ENCODE results near the gene TMCO4.

Gene TMCO4

DNA sequence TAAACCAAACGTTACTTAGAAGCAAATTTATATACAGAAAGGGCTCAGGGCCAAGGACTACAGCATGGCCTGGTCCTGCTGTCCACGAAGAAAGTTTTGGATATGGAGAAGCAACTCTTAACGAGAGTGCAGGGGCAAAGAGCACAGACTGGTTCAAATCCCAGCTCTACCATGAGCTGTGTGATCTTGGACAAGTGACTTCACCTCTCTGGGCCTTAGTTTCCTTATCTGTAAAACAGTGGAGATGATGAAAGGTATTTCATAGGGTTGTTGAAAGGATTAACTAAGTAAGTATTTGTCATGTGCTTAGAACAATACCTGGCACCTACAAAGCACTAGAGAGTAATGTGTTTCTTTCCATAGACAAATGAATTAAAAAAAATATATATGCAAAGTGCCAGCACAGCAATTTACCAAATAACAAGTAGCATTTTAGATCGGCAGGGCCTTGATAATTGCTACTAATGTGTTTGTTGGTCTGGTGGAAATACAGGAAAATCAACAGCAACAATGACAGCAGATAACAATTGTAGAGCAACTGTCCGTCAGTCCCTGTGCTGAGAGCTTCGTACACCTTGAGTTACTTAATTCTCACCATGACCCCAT lies 25.4 kb downstream of the TMCO4 start:
- DNase-seq = no peak

GRCh38 chr1:19773485-19773884 lies 26.2 kb downstream of the TMCO4 start:
- no peak for DNase-seq

- DNase-seq = no peak
Observed at GRCh38 chr1:19772053-19772452, 27.7 kb downstream of the TMCO4 start.

- no peak for DNase-seq
Observed at GRCh38 chr1:19771350-19771749, 28.4 kb downstream of the TMCO4 start.

GRCh38 chr1:19770436-19771190 lies 29.1 kb downstream of the TMCO4 start:
- DNase-seq = no peak

- no peak for DNase-seq
Observed at GRCh38 chr1:19769211-19769932, 30.3 kb downstream of the TMCO4 start.

DNA sequence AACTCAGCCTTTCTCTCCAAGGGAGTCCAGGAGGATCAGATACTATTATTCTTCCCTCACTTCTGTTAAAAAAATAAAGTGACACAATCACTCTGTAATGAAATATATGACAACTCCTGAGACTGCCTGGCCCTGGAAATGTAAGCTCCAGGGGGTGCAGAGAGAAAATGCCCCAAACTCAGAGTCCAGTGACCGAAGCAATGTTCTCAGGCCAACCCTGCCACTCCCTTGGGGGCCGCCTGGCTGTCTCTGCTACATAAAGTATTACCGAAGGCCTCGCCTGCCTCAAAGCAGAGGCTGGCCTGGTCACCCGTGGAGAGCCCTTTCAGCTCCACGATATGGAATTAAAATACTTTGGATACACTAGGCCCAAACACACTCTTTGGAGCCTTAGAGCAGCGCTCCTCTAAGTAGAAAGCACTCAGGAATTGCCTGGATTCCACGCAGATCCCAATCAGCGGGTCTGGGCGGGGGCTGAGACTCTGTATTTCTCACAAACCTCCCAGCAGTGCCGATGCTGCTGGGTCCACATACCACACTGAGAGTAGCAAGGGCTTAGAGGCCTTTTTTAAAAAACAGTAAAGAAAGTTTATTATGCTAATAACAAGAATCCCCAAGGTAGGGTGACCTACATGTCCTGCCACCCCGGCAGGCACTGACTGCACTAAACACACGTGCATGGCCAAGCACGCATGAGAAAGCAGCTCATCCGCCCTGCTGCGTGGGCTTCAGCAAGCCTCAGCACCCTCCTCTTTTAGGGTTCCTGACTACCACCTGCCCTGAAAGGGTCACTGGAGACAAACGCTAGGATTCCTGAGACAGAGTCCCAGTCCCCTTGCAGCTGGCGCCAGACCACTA lies 31.1 kb downstream of the TMCO4 start:
- DNase-seq = no peak

DNA sequence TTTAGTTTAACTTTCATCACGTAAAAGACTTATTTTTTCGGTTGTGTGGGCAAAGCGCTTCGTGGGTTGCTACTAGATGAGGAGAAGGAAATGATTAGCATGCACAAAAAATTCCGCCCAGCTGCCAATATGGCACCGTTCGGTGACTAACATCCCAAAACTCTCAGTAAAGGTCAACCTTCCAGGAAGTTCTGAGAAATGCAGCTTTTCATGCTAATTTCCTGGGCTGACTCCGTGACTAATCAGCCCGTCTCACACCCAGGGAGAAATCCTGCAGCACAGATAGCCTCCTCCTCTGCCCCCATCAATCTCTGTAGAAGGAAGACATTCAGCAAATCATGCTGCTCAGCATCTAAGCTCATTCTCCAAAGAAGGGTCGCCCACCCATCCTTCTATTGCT lies 34.1 kb downstream of the TMCO4 start:
- no peak for DNase-seq

- DNase-seq = no peak
Observed at GRCh38 chr1:19764848-19765247, 34.9 kb downstream of the TMCO4 start.

DNA sequence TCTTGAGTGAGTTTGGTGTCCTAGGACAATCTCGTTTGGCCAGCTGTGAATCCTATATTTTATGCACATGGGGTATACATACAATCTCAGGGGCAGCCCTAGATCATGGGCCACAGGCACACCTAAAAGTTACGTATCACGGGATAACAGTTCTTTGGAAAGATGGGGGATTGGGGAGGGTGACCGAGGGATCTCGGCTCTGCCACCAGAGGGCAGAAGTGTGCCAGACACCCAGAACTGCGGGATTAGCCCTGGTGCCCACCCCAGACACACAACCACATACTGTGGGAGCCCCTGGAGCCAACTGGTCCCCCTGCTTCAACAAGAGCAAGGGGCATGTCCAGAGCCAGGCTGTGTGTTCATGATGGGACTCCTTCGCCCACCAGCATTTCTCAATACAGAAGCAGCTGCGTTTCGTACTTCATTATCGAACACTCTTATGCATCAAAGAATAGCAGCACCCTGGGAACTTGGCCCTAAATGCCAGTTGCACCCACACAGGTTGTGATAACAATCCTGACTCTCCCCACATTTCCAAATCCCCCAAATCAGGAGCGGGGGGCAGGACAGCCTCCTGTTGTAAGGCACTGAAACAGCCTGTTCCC lies 37.4 kb downstream of the TMCO4 start:
- DNase-seq = no peak

GRCh38 chr1:19759740-19760089 lies 40.0 kb downstream of the TMCO4 start:
- no peak for DNase-seq

DNA sequence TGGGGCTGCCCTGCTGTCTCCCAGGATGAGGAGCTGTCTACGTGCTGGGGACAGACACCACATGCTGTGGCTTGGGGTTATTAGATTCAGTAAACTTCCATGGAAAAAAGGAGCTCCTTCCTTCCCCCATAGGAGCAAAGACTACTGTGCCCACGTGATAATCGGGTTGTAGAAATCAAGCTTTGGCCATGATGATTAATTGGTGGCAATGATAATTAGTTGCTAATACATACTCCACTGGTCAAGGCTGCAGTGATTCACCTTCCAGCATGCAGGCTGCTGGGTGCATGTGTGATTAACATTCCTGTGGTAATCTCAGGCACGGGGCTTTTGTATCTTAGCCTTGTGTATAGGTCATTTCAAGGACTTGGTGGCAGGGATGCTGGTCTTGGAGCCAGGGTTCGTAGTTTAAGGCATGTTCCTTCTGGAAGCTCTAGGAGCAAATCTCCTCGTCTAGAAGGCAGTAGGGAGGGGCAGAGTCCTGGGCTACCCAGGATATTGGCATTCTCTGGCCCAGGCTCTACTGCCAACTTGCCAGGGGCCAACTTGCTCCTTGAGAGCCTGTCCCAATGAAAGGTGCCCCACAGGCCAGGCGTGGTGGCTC lies 41.4 kb downstream of the TMCO4 start:
- DNase-seq = no peak

DNA sequence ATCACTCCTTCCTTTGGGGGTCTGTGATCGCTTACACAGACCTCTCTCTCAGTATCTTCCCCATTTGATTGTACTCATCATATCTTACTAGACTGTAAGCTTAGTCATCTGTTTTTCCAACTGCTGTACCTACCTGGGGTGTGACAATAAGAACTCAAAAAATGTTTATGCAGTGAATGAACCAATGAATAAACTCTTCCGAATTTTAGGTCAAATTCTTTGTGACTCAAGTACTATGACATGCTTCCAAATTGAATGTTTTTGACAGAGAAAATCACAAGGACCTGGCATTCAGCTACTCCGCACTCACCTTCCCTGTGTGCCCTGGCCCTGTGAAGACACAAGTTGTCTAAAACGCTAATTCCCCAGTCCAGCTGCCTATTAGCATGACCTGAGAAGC lies 42.1 kb downstream of the TMCO4 start:
- no peak for DNase-seq

DNA sequence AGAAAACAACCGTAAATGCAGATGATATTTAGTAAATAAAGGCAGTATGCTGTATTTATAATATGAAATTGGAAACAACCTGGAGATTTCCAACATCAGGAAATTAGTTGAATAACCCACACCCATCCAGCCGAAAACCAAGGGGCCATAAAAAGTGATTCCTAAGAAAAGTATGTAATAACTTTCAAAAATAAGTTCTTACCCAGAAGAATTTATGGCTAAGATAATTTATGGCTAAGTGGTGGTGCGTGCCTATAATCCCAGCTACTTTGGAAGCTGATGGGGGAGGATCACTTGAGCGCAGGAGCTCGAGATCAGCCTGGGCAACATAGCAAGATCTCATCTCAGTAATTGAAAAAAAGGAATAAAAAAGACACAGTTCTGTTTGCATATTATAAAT lies 43.2 kb downstream of the TMCO4 start:
- no peak for DNase-seq

DNA sequence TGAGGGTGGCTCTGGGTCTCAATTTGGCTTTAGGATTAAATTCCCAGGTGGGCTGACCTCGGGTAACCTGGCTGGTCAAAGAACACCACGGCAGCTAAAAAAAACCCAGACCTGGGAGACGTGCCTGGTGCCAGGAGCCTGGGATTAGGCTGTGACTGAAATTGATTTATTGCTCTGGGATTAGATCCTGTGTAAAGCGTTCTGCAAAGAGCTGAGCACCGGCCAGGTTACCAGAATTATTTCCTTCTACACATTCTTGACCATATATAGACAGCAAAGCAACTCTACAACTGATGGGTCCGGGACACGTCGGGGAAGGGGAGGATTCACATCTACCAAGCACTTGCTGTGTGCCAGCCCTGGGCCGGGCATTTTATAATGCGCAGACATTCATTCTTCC lies 45.2 kb downstream of the TMCO4 start:
- DNase-seq = no peak

GRCh38 chr1:19752083-19752696 lies 47.5 kb downstream of the TMCO4 start:
- no peak for DNase-seq

GRCh38 chr1:19750882-19751276 lies 48.8 kb downstream of the TMCO4 start:
- DNase-seq = no peak

DNA sequence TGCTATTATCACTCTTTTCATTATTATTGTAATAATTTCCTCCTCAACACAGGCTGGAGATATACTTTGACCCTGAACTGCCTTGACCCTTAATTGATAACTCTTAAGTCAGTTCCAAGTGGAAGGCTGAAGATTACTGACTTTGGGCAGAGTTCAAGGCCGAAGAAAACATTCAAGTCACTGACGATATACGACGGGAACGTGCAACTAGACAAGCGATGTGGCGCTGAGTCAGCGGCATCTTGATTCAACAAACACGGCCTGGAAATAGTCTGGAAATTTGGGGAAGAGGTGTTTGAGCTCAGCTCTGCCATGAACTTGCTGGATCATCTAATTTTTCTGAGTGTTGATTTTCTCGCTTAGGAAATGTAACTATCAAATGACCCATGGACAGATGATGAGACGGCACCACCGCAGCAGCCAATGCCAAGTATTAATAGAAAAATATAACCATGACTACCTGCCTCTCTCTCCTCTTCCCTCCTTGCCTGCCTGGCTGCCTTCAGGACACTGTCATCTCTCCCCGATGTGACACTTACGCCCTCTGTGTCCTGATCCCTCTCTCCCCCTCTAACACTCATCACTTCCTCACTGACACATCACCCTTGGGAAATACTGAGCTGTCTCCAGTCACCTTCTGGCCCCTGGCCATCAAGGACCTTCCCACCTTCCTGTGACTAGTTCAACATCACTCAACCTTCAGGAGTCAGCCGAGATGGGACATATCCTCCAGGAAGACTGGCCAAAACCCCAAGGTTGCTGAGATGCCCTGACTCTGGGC lies 49.4 kb downstream of the TMCO4 start:
- no peak for DNase-seq

GRCh38 chr1:19749685-19750084 lies 50.0 kb downstream of the TMCO4 start:
- DNase-seq = no peak

GRCh38 chr1:19747761-19748160 lies 52.0 kb downstream of the TMCO4 start:
- no peak for DNase-seq

- no peak for DNase-seq
Observed at GRCh38 chr1:19744886-19745285, 54.8 kb downstream of the TMCO4 start.

Measured in SHP77 (cell line).